ENCODE results near the gene ACAT1.

- TF ChIP-seq, protein P1, sequence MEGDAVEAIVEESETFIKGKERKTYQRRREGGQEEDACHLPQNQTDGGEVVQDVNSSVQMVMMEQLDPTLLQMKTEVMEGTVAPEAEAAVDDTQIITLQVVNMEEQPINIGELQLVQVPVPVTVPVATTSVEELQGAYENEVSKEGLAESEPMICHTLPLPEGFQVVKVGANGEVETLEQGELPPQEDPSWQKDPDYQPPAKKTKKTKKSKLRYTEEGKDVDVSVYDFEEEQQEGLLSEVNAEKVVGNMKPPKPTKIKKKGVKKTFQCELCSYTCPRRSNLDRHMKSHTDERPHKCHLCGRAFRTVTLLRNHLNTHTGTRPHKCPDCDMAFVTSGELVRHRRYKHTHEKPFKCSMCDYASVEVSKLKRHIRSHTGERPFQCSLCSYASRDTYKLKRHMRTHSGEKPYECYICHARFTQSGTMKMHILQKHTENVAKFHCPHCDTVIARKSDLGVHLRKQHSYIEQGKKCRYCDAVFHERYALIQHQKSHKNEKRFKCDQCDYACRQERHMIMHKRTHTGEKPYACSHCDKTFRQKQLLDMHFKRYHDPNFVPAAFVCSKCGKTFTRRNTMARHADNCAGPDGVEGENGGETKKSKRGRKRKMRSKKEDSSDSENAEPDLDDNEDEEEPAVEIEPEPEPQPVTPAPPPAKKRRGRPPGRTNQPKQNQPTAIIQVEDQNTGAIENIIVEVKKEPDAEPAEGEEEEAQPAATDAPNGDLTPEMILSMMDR (IDR thresholded peaks at IDR 0.05 in 2 of 3, conservative IDR thresholded peaks at IDR 0.05 in 1 of 3; ENCODE audit: control insufficient read depth in 2 of 3, extremely low read depth in 1 of 3, insufficient read depth in 1 of 3, low read depth in 3 of 3, low read length in 3 of 3): no peak
- TF ChIP-seq MAX (IDR thresholded peaks at IDR 0.05; ENCODE audit: low read depth, low read length) (no peak), RAD21 (IDR thresholded peaks at IDR 0.05; ENCODE audit: insufficient read depth, low read depth, low read length) (no peak), PML (IDR thresholded peaks at IDR 0.05; ENCODE audit: low read length) (no peak), ZNF207 (IDR thresholded peaks at IDR 0.05; ENCODE audit: borderline replicate concordance) (no peak), TCF12 (IDR thresholded peaks at IDR 0.05; ENCODE audit: low read depth, low read length) (no peak), ELK1 (IDR thresholded peaks at IDR 0.05; ENCODE audit: low read depth, low read length) (no peak), SUZ12 (IDR thresholded peaks at IDR 0.05; ENCODE audit: unreplicated experiment) (no peak), POLR2AphosphoS5 (IDR thresholded peaks at IDR 0.05; ENCODE audit: low read length) (no peak), ESRRA (IDR thresholded peaks at IDR 0.05; ENCODE audit: low read length) (no peak), IKZF1 (conservative IDR thresholded peaks at IDR 0.05) (no peak), RFX5 (IDR thresholded peaks at IDR 0.05; ENCODE audit: low read depth, low read length) (no peak)
- TF ChIP-seq, protein P2, sequence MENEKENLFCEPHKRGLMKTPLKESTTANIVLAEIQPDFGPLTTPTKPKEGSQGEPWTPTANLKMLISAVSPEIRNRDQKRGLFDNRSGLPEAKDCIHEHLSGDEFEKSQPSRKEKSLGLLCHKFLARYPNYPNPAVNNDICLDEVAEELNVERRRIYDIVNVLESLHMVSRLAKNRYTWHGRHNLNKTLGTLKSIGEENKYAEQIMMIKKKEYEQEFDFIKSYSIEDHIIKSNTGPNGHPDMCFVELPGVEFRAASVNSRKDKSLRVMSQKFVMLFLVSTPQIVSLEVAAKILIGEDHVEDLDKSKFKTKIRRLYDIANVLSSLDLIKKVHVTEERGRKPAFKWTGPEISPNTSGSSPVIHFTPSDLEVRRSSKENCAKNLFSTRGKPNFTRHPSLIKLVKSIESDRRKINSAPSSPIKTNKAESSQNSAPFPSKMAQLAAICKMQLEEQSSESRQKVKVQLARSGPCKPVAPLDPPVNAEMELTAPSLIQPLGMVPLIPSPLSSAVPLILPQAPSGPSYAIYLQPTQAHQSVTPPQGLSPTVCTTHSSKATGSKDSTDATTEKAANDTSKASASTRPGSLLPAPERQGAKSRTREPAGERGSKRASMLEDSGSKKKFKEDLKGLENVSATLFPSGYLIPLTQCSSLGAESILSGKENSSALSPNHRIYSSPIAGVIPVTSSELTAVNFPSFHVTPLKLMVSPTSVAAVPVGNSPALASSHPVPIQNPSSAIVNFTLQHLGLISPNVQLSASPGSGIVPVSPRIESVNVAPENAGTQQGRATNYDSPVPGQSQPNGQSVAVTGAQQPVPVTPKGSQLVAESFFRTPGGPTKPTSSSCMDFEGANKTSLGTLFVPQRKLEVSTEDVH (IDR thresholded peaks at IDR 0.05; ENCODE audit: low read depth, partially characterized antibody): no peak
Observed at GRCh38 chr11:108147150-108147549, 25.8 kb downstream of the ACAT1 start.
